Stimulated activated CD4-positive, alpha-beta T cell treated with anti-CD3 and anti-CD28 coated beads, Interleukin-12 subunit alpha, Interleukin-12 subunit beta, amount 100 ng/mL, for 24 hours (primary cell): Measurements from ENCODE around the gene UBAP2.

Experiments used
- DNase-seq, 2 experiments: peaks; one replicate each; pipeline ENCODE4 v3.0.0-alpha.2; 2020; ENCODE audit warnings: low read depth in 2 of 2

The UBAP2 gene

DNA sequence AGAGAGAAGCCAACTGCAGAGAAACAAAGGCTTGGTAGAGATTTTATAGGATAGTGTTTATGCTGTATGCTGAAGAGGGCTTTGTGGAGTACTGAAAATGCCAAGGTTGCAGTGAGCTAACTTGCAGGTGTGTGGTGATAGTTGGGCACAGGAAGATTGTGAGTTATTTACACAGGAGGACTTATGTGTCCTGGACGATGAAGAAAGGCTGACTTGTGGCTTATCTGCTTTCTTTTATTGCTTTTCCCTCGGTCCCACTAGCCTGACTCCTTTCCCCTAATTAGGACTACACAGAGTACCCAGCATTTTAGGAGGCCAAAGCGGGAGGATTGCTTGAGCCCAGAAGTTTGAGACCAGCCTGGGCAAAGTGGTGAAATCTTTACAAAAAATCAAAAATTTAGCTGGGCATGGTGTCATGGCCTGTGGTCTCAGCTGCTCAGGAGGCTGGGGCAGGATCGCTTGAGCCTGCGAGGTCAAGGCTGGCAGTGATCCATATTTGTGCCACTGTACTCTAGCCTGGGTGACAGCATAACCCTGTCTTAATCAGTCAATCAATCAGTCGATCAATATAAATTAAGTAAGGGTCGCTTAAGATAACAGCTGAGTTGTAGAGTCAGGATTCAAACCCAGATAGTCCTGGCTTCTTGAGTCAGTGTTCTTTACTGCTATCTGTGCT, 169.9 kb downstream of the UBAP2 start:
- no peak for DNase-seq

- DNase-seq, result no peak
These were observed 170.8 kb downstream of the UBAP2 start for GRCh38 chr9:33877727-33878489.
